GM21367 (cell line): ENCODE data around the gene PRKAG2.
"Not testable (repeated sequence)": the region's sequence is repeated elsewhere in the genome, so short reads cannot be mapped to it uniquely, and the experiment has no call there.

Experiments used
- ATAC-seq: cut with Tn5 transposase; IDR thresholded peaks from one replicate; pipeline ENCODE4 v1.9.1; 2021; ENCODE audit not compliant: unreplicated experiment

Gene PRKAG2

DNA sequence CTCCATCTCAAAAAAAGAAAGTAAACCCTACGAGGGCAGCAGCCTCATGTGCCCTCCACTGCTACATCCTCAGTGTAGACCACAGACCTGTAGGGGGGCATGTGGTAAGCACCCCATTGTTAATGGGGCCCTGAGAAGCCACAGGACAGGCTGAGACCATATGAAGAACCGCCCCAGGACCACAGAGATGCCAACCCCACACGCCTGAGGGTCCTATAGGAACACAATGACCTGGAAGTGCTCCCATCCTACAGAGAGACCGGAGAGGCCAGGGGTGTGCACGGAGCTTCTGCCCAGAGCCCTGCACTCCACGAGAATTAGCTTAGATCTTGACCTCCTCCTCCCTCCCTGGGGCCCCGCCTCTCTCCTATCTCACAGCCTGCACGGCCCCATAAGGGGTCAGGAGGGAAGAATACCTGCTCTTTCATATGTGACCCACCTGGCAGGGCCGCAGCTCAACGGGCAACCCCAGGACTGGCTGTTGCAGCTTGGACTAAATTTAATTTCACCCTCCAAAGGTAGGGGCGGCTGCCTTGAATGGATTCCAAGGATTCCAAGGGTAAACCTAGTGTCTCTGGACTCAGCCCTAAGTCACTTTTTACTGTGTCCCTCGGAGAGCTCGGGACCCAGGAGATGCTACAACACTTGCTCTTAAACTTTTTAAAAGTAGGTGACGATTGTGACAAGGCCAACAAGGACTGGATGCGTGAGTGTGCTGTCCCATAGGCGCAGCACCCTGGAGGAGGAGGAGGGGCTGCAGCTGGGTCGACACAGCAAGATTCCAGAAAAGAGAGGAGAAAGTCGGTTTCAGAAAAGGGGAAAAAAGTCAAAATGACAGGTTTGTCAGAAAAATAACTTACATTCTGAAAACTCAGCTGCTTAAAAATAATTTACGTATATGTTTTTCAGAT, 24.2 kb downstream of the PRKAG2 start:
- ATAC-seq, result no peak

GRCh38 chr7:151851782-151852181, 25.1 kb downstream of the PRKAG2 start:
- no peak for ATAC-seq

DNA sequence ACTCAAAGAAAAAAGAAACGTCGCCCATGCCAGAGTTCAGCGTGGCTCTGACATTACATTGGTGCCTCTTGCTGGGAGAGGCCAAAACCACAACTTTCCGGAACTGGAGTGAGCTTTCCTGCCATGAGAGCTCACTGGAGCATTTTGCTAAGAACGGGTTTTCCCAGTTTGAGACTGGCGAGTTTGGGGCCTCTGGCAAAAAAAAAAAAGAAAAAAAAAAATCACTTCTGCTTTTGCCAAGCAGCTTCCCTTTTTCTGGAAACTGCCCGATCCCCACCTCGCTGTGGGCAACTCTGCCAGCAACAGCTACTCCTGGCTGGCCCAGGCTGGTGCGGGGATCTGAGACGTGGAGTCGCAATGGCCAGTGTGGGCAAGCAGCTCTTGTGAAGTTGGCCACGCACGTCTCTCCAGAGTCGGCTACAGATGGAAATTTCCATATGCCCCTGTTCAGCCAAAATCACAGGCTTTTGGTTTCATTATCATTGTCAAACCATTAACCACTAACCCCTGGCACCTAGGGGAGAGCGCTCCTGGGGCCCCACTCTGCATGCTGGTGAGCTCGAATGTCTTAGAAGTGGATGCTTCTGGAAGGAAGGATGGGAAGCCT, 25.7 kb downstream of the PRKAG2 start:
- ATAC-seq, result peak; percentile 69

GRCh38 chr7:151850491-151851124, 26.3 kb downstream of the PRKAG2 start:
- ATAC-seq, result no peak

- ATAC-seq, result no peak
These were observed 27.0 kb downstream of the PRKAG2 start for GRCh38 chr7:151849879-151850260.

GRCh38 chr7:151849008-151849878, 27.7 kb downstream of the PRKAG2 start:
- no peak for ATAC-seq

DNA sequence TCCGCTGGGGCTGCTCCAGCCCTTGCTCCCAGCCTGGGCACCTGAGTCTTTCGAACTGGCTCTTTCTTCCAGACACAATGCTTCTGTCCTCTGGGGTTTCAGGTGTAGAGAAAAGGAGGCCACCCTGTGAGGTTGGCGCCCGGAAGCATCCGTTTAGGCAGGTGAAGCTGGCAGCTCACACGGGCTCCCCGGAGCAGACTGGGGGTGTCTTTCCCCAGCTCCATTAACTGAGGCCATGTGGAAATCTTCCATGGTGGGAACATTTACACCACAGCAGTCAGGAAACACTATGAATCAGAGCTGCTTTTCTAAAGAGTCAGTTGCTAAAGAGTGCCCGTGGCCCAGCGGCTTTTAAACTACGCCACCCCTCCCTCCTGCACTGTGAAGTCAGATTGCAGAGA, 29.2 kb downstream of the PRKAG2 start:
- no peak for ATAC-seq

- no peak for ATAC-seq
These were observed 29.8 kb downstream of the PRKAG2 start for GRCh38 chr7:151847136-151847535.

- ATAC-seq, result no peak
These were observed 31.3 kb downstream of the PRKAG2 start for GRCh38 chr7:151845412-151846205.

DNA sequence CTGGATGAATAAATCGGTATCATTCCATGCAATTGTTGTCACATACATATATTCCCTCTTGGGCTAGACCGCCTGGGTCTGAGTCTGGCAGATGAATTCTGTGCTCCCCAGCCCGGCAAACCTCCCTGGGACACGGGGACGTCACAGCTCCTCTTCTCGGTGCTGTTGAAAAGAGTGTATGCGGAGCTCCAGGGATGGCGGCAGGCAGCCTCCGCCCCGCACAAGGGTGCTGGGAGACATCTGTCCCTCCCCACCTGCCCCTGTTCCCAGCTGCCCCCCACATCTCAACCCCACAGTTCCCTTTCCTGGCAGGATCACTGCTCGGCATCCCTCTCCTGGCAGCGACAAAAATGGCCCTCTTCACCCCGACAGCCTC, 32.1 kb downstream of the PRKAG2 start:
- ATAC-seq, result no peak

DNA sequence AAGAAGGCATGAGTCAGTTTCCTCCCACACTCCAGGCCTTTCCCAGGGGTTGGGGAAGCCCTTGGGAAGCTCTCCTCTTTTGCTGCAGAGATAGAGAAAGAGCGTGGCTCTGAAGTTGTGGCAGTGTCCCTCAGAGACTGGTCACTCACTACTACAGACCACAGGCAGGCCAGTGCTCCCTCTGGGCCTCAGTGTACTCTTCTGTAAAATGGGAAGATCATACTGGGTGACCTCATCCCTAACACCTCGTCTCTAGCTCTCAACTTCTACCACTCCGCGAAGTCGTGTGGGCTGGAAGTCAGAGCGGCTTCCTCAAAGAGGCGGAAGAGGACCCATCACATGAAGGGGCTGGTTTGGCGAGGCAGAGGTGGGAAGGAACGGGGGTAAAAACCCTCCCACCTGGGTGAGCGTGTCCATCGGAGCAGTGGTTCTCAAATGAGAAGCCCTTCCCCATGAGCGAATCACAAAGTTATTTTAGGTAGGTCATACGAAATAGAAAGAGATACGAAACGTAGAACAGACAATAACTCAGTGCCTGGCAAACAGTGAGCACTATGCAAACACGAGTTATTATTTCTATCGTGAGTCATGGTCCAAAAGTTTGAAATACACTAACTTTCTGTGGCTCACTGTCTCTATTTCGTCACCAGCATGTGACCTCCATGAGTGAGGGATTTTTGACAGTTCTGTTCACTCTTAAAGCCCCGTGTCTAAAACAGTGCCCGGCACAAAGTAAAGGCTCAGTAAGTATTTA, 32.7 kb downstream of the PRKAG2 start:
- ATAC-seq, result no peak

DNA sequence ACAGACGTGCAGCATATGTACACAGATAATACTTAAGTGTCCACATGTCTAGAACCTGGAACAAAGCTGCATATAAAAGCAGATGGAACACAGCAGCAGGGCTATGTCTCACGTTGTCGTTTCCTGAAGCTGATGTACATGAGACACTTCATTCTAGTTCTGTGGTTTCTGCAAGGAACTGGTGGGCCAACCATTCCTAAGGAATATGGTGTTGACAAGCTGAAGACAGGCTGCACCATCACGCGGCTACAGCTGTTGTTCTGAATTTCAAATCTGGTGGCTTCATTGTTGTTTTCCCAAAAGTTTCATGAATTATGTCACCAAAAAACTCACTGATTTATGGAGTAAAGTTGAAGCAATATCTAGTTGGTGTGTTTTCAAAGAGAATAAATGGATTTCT, 33.7 kb downstream of the PRKAG2 start:
- ATAC-seq, result no peak

DNA sequence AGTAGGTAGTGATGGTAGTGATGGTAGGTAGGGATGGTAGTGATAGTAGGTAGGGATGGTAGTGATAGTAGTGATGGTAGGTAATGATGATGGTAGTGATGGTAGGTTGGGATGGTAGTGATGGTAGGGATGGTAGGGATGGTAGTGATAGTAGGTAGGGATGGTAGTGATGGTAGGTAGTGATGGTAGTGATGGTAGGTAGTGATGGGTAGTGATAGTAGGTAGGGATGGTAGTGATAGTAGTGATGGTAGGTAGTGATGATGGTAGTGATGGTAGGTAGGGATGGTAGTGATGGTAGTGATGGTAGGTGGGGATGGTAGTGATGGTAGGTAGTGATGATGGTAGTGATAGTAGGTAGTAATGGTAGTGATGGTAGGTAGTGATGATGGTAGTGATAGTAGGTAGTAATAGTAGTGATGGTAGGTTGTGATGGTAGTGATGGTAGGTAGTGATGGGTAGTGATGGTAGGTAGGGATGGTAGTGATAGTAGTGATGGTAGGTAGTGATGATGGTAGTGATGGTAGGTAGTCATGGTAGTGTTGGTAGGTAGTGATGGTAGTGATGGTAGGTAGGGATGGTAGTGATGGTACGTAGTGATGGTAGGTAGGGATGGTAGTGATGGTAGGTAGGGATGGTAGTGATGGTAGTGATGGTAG, 35.4 kb downstream of the PRKAG2 start:
- ATAC-seq, result not testable (repeated sequence)

- no peak for ATAC-seq
These were observed 36.6 kb downstream of the PRKAG2 start for GRCh38 chr7:151840088-151840910.

GRCh38 chr7:151839451-151839921, 37.4 kb downstream of the PRKAG2 start:
- ATAC-seq, result no peak

GRCh38 chr7:151838861-151839381, 38.0 kb downstream of the PRKAG2 start:
- ATAC-seq, result peak; percentile 65

GRCh38 chr7:151838072-151838471, 38.8 kb downstream of the PRKAG2 start:
- ATAC-seq, result no peak
